Measurements from ENCODE around the gene CCL28. TPM values are rescaled to one million over a fixed set of nuclear protein-coding genes. Genes with fewer than 3 reads are reported as not detected.
A peak's percentile ranks its signal among the peaks of the same experiment; 100 is the strongest.

Gene CCL28
- total and polyA plus RNA-seq, 9 of the 15 experiments (the other 6 are each of a cell fraction or from before 2014, with no cell fraction given): not detected

GRCh38 chr5:43433382-43433781, 21.2 kb upstream of the CCL28 start:
- Histone ChIP-seq H3K79me2 (ENCODE audit: control insufficient read depth, insufficient read depth, low read length) (no peaks in the 10 kb centered on the region), H3K36me3 (ENCODE audit: control insufficient read depth, insufficient read depth, low read length) (no peaks in the 10 kb centered on the region), H4K20me1 (replicated peaks; ENCODE audit: control insufficient read depth, insufficient read depth, low read length) (no peaks in the 10 kb centered on the region), H3K9me1 (ENCODE audit: control insufficient read depth, insufficient read depth, low read length) (no peaks in the 10 kb centered on the region), H3K27ac (ENCODE audit: extremely low read depth, low read depth, low read length) (no peak overlapping the region), H3K4me3 (no peak overlapping the region), H3K4me1 (replicated peaks in 1 of 2; ENCODE audit: control insufficient read depth in 2 of 2, insufficient read depth in 2 of 2, low read length in 2 of 2) (no peaks in the 10 kb centered on the region; a peak in 1 of 5 replicates), H3K4me2 (ENCODE audit: insufficient read depth, low read length) (no peak overlapping the region), H2AFZ (ENCODE audit: low read depth, low read length) (no peak overlapping the region), H3K27me3 (ENCODE audit: control insufficient read depth in 2 of 2, insufficient read depth in 2 of 2, low read length in 2 of 2) (no peaks in the 10 kb centered on the region), H3K9ac (ENCODE audit: insufficient read depth in 1 of 2, low read depth in 2 of 2, low read length in 2 of 2) (no peak overlapping the region), H3K9me3 (replicated peaks; ENCODE audit: control insufficient read depth, insufficient read depth, low read depth, low read length) (no peaks in the 10 kb centered on the region)
- ATAC-seq: peak; percentile 39; the same call in 2 of the 3 replicates
- no peak for TF ChIP-seq TRIM24 (IDR thresholded peaks at IDR 0.05)
- no peak for TF ChIP-seq YBX1 (IDR thresholded peaks at IDR 0.05)
- TF ChIP-seq IFI16 (CRISPR knock-in tag; IDR thresholded peaks at IDR 0.05): no peak
- in situ Hi-C loops (cut with MboI): no loop called here
- no peak for FAIRE-seq
- POLR2A ChIA-PET: no interaction called here
- CTCF ChIA-PET (ENCODE audit: low intra/inter-chr PET ratio): no interaction called here
- no peak for DNase-seq (ENCODE audit: extremely low read depth in 1 of 4, low spot score in 3 of 4)
- WGBS (ENCODE audit: insufficient coverage, low coverage, missing lambda C conversion rate): 32% methylated on average over 4 of the region's 4 CpGs
- intact Hi-C loops (cut with micrococcal nuclease): no loop called here
- no TSS peak for BruUV-seq (replicated peaks)

GRCh38 chr5:43432486-43433375, 20.5 kb upstream of the CCL28 start:
- no peaks in the 10 kb centered on the region for H3K79me2 ChIP-seq (ENCODE audit: control insufficient read depth, insufficient read depth, low read length)
- no peak; the same call in 2 of the 3 replicates for ATAC-seq
- no peaks in the 10 kb centered on the region for H3K9me1 ChIP-seq (ENCODE audit: control insufficient read depth, insufficient read depth, low read length)
- H4K20me1 ChIP-seq (replicated peaks; ENCODE audit: control insufficient read depth, insufficient read depth, low read length): no peaks in the 10 kb centered on the region
- no peak overlapping the region for H3K4me3 ChIP-seq
- no TSS peak for BruUV-seq (replicated peaks)
- no peak overlapping the region for H3K27ac ChIP-seq (ENCODE audit: extremely low read depth, low read depth, low read length)
- no peak for FAIRE-seq
- intact Hi-C loops (cut with micrococcal nuclease) (no loop called here), in situ Hi-C loops (cut with MboI) (no loop called here)
- no peaks in the 10 kb centered on the region for H3K9me3 ChIP-seq (replicated peaks; ENCODE audit: control insufficient read depth, insufficient read depth, low read depth, low read length)
- 22% methylated on average over 3 of the region's 3 CpGs for WGBS (ENCODE audit: insufficient coverage, low coverage, missing lambda C conversion rate)
- H3K27me3 ChIP-seq (ENCODE audit: control insufficient read depth in 2 of 2, insufficient read depth in 2 of 2, low read length in 2 of 2): no peaks in the 10 kb centered on the region
- no peak overlapping the region for H3K9ac ChIP-seq (ENCODE audit: insufficient read depth in 1 of 2, low read depth in 2 of 2, low read length in 2 of 2)
- no peak for DNase-seq (ENCODE audit: extremely low read depth in 1 of 4, low spot score in 3 of 4)
- no peaks in the 10 kb centered on the region; a peak in 1 of 5 replicates for H3K4me1 ChIP-seq (replicated peaks in 1 of 2; ENCODE audit: control insufficient read depth in 2 of 2, insufficient read depth in 2 of 2, low read length in 2 of 2)
- H2AFZ ChIP-seq (ENCODE audit: low read depth, low read length): no peak overlapping the region
- CTCF ChIA-PET (ENCODE audit: low intra/inter-chr PET ratio): no interaction called here
- H3K36me3 ChIP-seq (ENCODE audit: control insufficient read depth, insufficient read depth, low read length): no peaks in the 10 kb centered on the region
- POLR2A ChIA-PET: no interaction called here
- no peak overlapping the region for H3K4me2 ChIP-seq (ENCODE audit: insufficient read depth, low read length)
- TF ChIP-seq PKNOX1 (IDR thresholded peaks at IDR 0.05) (peak; percentile 56), GABPB1 (CRISPR knock-in tag; IDR thresholded peaks at IDR 0.05) (no peak), PTRF (tag; IDR thresholded peaks at IDR 0.05) (no peak), PBX2 (CRISPR knock-in tag; IDR thresholded peaks at IDR 0.05; ENCODE audit: low read depth) (no peak), PBX2 (tag; conservative IDR thresholded peaks at IDR 0.05; ENCODE audit: low read depth) (peak; percentile 51; the same call in 1 of the 2 replicates), CEBPG (CRISPR knock-in tag; IDR thresholded peaks at IDR 0.05) (no peak), CEBPG (tag; conservative IDR thresholded peaks at IDR 0.05 in 1 of 2, IDR thresholded peaks at IDR 0.05 in 1 of 2) (peak; percentile 67 to 88), CEBPB (tag; IDR thresholded peaks at IDR 0.05) (peak; percentile 94), TAF7 (tag; IDR thresholded peaks at IDR 0.05) (no peak), GATAD2B (IDR thresholded peaks at IDR 0.05; ENCODE audit: borderline replicate concordance) (no peak)
